HL-60 (cell line): ENCODE data around the gene TMEM41B.

Source experiments
- CTCF ChIP-seq: IDR thresholded peaks from one replicate; pipeline ENCODE4 v1.5.1; 2011; ENCODE audit warnings: low read length, control low read depth, inconsistent platforms; ENCODE audit not compliant: insufficient read depth
- GABPA ChIP-seq: IDR thresholded peaks from 2 replicates; pipeline ENCODE4 v1.6.1; 2012; ENCODE audit warnings: low read depth
- POLR2AphosphoS5 ChIP-seq: IDR thresholded peaks from 2 replicates; pipeline ENCODE4 v1.6.1; 2012; ENCODE audit warnings: low read depth
- REST ChIP-seq: IDR thresholded peaks from 2 replicates; pipeline ENCODE4 v1.6.1; 2012; ENCODE audit warnings: low read depth; ENCODE audit not compliant: insufficient replicate concordance
- SPI1 ChIP-seq: IDR thresholded peaks from 2 replicates; pipeline ENCODE4 v1.6.1; 2012; ENCODE audit warnings: low read depth, mild to moderate bottlenecking, borderline replicate concordance

GRCh38 chr11:9264316-9265210 lies 49.8 kb downstream of the TMEM41B start:
- TF ChIP-seq CTCF, result no peak
- peak; percentile 29 for TF ChIP-seq REST
- TF ChIP-seq POLR2AphosphoS5, result peak; percentile 75
- peak; percentile 71; the same call in 1 of the 2 replicates for TF ChIP-seq SPI1
- TF ChIP-seq GABPA, result 0 out of 2 replicates have a peak, but pooled peaks have one; percentile 41
